ENCODE data around the gene NOVA2.

NOVA2 gene

GRCh38 chr19:45895519-45895972 is 78.1 kb downstream of the NOVA2 start:
- TF ChIP-seq CTCF (IDR thresholded peaks at IDR 0.05): no peak
- DNase-seq (ENCODE audit: low spot score): no peak
- H3K4me3 ChIP-seq: no peak overlapping the region
- no peak overlapping the region for H3K27ac ChIP-seq

GRCh38 chr19:45890877-45891276 is 82.8 kb downstream of the NOVA2 start:
- TF ChIP-seq CTCF (IDR thresholded peaks at IDR 0.05): no peak
- H3K27ac ChIP-seq: no peak overlapping the region
- no peak for DNase-seq (ENCODE audit: low spot score)
- no peak overlapping the region for H3K4me3 ChIP-seq

GRCh38 chr19:45889210-45889885 is 84.3 kb downstream of the NOVA2 start:
- DNase-seq (ENCODE audit: low spot score): no peak
- no peak for TF ChIP-seq CTCF (IDR thresholded peaks at IDR 0.05)
- Histone ChIP-seq H3K4me3 (no peak overlapping the region), H3K27ac (no peak overlapping the region)

- Histone ChIP-seq H3K27ac (peak overlapping the region; percentile 73 to 93), H3K4me3 (peak overlapping the region; percentile 86)
- no peak for TF ChIP-seq CTCF (IDR thresholded peaks at IDR 0.05)
- no peak for DNase-seq (ENCODE audit: low spot score)
Observed at GRCh38 chr19:45887200-45887710, 86.4 kb downstream of the NOVA2 start.

GRCh38 chr19:45886427-45887199 is 87.1 kb downstream of the NOVA2 start:
- peak; percentile 93 for DNase-seq (ENCODE audit: low spot score)
- H3K4me3 ChIP-seq: peak overlapping the region; percentile 86
- peak overlapping the region; percentile 73 to 93 for H3K27ac ChIP-seq
- no peak for TF ChIP-seq CTCF (IDR thresholded peaks at IDR 0.05)

GRCh38 chr19:45885556-45886426 is 87.9 kb downstream of the NOVA2 start, which contains the start of gene IRF2BP1:
Gene IRF2BP1, minus strand, starts transcription at chr19:45886141. Its CDS starts 367 bp downstream, at chr19:45885774.
- peak; percentile 94 for DNase-seq (ENCODE audit: low spot score)
- Histone ChIP-seq H3K27ac (peak within 1 kb of the TSS; percentile 73 to 93), H3K4me3 (peak within 1 kb of the TSS; percentile 86)
- no peak for TF ChIP-seq CTCF (IDR thresholded peaks at IDR 0.05)
